Kasumi-1 (cell line): ENCODE measurements around the gene MELTF.

Experiments
- DNase-seq, 2 experiments: peaks; one replicate each; lab custom pipeline; 2025; lab: John Stamatoyannopoulos, UW

MELTF gene

GRCh38 chr3:197027151-197027895 is 2.3 kb downstream of the MELTF start:
- no peak for DNase-seq

- DNase-seq: no peak
Observed at GRCh38 chr3:197026481-197026866, 3.1 kb downstream of the MELTF start.

- DNase-seq: no peak
Observed at GRCh38 chr3:197025736-197026480, 3.7 kb downstream of the MELTF start.

- DNase-seq: no peak
Observed at GRCh38 chr3:197024881-197025735, 4.5 kb downstream of the MELTF start.

- no peak for DNase-seq
Observed at GRCh38 chr3:197023998-197024651, 5.5 kb downstream of the MELTF start.

- DNase-seq: peak; percentile 4 to 5
Observed at GRCh38 chr3:197023241-197023997, 6.2 kb downstream of the MELTF start.

- DNase-seq: no peak
Observed at GRCh38 chr3:197022405-197023231, 7.0 kb downstream of the MELTF start.

- no peak for DNase-seq
Observed at GRCh38 chr3:197021729-197022404, 7.8 kb downstream of the MELTF start.

- DNase-seq: no peak
Observed at GRCh38 chr3:197021231-197021630, 8.4 kb downstream of the MELTF start.

GRCh38 chr3:197019535-197019934 is 10.1 kb downstream of the MELTF start:
- DNase-seq: no peak

GRCh38 chr3:197019021-197019420 is 10.6 kb downstream of the MELTF start:
- no peak for DNase-seq

- DNase-seq: no peak
Observed at GRCh38 chr3:197017003-197017402, 12.6 kb downstream of the MELTF start.

GRCh38 chr3:197015790-197016736 is 13.6 kb downstream of the MELTF start:
- no peak for DNase-seq

- DNase-seq: no peak
Observed at GRCh38 chr3:197014942-197015575, 14.6 kb downstream of the MELTF start.

GRCh38 chr3:197014024-197014423 is 15.6 kb downstream of the MELTF start:
- DNase-seq: no peak

- DNase-seq: no peak
Observed at GRCh38 chr3:197012540-197012883, 17.1 kb downstream of the MELTF start.

GRCh38 chr3:197011780-197012539 is 17.7 kb downstream of the MELTF start:
- DNase-seq: no peak
